ENCODE results near the gene FBXW8.

The FBXW8 gene, protein sequence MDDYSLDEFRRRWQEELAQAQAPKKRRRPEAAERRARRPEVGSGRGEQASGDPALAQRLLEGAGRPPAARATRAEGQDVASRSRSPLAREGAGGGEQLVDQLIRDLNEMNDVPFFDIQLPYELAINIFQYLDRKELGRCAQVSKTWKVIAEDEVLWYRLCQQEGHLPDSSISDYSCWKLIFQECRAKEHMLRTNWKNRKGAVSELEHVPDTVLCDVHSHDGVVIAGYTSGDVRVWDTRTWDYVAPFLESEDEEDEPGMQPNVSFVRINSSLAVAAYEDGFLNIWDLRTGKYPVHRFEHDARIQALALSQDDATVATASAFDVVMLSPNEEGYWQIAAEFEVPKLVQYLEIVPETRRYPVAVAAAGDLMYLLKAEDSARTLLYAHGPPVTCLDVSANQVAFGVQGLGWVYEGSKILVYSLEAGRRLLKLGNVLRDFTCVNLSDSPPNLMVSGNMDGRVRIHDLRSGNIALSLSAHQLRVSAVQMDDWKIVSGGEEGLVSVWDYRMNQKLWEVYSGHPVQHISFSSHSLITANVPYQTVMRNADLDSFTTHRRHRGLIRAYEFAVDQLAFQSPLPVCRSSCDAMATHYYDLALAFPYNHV

GRCh38 chr12:116910645-116911451 is at the start of gene FBXW8:
TSS of gene FBXW8 (plus strand) at chr12:116910950. CDS start at chr12:116911038, 88 bp downstream.
- peak; percentile 37 for DNase-seq (ENCODE audit: low read depth)

DNA sequence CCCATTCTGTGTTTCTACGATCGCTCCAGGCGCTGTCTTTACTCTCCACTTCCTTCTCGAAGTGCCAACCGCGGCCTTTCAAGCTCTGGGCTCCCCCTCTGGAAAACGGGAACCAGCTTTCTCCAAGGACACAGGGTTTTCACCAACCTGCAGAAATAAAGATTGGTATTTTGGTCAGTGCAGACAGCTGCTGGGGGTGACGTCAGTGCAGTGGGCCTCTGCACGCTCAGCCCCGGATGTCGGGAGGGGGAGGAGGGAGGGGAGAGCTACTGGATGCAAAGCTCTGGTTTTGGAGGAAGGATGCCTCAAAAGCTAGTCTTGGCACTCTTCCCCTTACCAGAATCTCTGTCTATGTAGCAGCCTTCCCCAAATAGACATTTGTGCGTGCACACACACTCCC is 49.4 kb upstream of the FBXW8 start:
- peak; percentile 49 for DNase-seq (ENCODE audit: low read depth)

DNA sequence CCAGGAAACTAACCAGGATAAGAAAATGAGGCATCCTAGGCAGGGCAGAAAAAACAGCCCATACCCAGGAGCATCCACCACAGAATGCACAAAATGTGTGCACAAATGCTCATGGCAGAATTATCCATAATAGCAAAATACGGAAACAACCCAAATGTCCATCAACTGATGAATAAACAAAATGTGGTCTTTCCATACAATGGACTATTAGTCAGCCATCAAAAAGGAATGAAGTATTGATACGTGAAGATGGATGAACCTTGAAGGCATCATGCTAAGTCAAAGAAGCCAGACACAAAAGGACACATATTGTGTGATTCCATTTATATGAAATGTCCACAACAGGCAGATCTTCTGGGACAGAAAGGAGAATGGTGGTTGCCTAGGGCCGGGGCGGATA is 48.6 kb upstream of the FBXW8 start:
- DNase-seq (ENCODE audit: low read depth), result no peak

- DNase-seq (ENCODE audit: low read depth), result no peak
Observed at GRCh38 chr12:116863275-116863767, 47.4 kb upstream of the FBXW8 start.

GRCh38 chr12:116864371-116865160 is 46.2 kb upstream of the FBXW8 start:
- DNase-seq (ENCODE audit: low read depth), result peak; percentile 66

DNA sequence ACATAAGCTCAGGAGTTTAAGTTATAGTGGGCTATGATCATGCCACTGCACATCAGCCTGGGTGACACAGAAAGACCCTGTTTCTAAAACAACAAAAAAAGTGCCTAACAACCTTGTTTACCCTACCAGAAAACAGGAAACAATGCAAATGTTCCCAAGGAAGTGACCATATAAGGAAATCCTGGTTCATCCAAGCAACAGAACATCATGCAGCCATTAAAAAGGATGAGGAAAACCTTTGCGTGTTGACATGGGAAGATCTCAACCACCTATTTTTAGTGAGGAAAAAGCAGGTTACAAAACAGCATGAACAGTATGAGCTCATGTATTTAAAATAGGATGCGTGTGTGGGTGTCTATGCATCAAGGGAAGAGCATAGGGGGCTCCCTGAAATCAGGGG is 43.2 kb upstream of the FBXW8 start:
- DNase-seq (ENCODE audit: low read depth), result no peak

DNA sequence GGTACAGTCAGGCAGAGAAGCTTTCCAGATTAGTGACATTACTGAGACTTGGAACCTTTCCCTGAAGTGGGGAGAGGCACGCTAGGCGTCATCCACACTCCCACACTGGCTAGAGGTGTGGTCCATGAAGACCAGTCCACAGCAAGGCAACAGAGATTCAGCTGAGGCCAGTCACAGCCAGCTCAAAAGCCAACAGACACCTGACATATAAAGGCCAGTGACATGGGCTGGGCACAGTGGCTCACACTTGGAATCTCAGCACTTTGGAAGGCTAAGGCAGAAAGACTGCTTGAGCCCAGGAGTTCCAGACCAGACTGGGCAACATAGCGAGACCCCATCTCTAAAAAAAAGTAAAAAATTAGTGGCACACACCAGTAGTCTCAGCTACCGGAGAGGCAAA is 40.4 kb upstream of the FBXW8 start:
- no peak for DNase-seq (ENCODE audit: low read depth)

- DNase-seq (ENCODE audit: low read depth), result no peak
Observed at GRCh38 chr12:116874324-116874995, 36.3 kb upstream of the FBXW8 start.

DNA sequence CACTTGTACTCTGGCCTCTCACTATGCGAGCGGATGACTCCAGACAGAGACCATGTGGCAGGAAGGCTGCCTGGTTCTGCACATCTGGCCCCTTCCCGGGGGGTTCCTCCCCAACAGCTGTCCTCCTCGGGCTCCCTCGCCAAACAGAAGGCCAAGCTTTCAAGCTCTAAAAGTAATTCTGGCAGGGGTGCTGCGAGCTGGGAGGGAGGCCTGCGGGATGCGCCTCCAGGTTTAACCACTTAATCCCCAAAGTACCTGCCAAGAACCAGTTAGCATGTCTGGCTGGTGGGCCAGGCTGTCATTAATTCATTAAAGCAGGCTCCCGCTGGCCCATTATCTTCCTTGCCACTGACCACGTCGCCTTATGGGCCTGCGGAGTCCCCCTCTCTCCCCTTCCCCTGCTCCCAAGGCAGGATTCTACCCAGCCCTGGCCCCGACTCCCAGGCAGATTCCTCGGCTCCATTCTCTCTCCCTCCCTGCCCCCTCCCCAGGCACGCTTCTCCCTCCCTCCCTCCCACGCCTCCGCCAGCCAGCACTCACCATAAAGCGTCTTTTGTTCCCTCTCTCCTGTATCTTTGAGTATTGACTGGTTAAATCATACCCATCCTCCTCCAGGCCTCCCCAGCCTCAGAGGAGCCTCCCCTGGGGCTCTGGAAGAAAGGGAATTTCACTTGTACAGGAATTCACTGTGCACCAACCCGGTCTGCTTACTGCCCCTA is 34.4 kb upstream of the FBXW8 start:
- DNase-seq (ENCODE audit: low read depth), result no peak

GRCh38 chr12:116878567-116879508 is 31.9 kb upstream of the FBXW8 start:
- DNase-seq (ENCODE audit: low read depth), result no peak

DNA sequence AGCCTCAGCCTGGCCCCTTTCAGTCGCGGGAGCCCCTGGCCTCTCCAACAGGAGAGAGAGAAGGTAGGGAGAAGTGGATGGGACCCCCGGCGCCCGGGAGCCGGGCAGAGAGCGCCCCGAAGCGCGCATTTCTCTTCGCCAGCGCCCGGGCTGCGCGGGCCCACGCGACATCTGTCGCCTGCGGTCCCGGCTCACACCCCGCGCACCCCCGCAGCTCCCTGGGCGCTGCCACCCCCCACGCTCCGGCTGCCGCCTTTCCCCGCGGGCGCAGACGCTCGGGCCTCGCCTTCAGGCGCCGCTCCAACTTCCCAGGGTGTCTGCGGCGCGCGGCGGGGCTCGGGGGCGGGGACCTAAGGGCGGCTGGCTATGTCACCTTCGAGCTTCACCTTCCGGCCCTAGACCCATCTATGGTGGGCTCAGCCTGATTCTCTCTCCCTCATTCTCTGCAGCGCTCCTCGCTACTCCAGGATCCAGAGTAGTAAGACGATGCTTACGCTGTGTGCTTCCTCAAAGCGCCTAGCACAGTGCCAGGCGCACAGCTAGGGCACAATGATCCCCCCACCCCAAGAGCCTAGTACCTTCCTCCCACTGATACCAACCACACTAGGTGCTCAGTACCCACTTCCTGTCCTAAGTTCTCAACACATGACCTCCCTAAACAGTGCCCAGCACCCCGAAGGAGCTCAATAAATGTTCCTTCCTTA is 31.1 kb upstream of the FBXW8 start:
- no peak for DNase-seq (ENCODE audit: low read depth)

- DNase-seq (ENCODE audit: low read depth), result no peak
Observed at GRCh38 chr12:116880213-116880816, 30.4 kb upstream of the FBXW8 start.

DNA sequence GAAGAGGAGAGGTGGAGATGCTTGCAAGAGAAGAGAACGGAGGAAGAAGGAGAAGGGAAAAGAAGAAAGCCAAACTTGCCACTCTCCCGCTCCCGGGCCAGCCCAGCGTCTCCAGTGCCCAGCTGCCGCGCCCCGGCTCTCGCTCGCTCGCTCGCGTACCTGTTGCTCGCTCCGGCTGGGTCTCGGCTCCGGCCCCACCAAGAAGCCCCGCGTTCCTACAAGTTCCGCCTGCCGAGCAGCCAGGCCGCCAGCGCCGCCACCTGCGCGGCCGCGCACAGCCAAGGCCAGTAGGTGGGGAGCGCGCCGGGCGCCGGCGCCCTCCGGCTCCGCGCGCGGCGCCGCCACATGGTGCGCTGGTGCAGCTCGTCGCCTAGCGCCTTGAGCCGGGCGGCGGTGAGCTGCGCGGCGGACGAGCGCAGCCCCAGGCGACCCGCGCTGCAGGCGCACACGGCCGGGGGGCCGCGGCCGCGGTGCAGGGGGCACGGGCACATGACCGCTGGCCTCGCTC is 29.9 kb upstream of the FBXW8 start:
- DNase-seq (ENCODE audit: low read depth), result no peak

GRCh38 chr12:116881325-116881876 is 29.3 kb upstream of the FBXW8 start, which contains the start of gene HRK:
TSS of gene HRK (minus strand) at chr12:116881441. CDS start at chr12:116881307, 134 bp downstream.
- no peak for DNase-seq (ENCODE audit: low read depth)

- DNase-seq (ENCODE audit: low read depth), result no peak
Observed at GRCh38 chr12:116881877-116882507, 28.8 kb upstream of the FBXW8 start.

DNA sequence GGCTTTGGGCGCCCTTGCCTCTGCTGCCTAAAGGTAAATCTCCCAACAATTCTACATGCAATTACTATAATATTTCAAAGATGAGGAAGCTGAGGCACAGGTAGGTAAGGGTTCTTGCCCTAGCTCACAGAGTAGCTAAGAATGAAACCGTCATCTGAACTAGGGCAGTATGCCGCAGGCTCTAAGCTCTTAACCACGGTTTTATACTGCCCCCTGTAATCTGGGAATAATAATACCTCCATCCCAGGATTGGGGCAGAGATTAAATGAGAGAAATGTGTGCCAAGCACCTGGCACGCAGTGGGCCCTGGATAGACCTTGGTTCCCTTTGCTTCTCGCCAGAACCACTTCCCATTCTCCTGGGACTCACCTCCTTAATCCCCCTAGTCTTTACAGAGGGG is 28.0 kb upstream of the FBXW8 start:
- no peak for DNase-seq (ENCODE audit: low read depth)

- no peak for DNase-seq (ENCODE audit: low read depth)
Observed at GRCh38 chr12:116884871-116885270, 25.9 kb upstream of the FBXW8 start.
